ENCODE data around the gene PA2G4.
"Not testable (repeated sequence)": the region's sequence is repeated elsewhere in the genome, so short reads cannot be mapped to it uniquely, and the experiment has no call there.

PA2G4 gene

DNA sequence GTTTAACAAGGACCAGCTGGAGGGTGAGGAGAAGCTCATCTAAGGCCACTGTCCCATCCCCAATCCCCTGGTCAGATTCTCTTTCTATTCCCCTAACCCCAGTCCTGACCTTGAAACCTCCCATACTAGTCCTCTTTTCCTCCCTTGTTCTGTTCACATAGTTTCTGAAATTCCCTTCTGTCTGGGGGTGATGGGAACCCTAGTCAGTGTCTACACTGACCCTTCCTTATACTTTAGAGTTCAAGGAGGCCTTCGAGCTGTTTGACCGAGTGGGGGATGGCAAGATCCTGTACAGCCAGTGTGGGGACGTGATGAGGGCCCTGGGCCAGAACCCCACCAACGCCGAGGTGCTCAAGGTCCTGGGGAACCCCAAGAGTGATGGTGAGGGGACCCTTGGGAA lies 50.5 kb downstream of the PA2G4 start:
- H3K36me3 Mint-ChIP-seq (ENCODE audit: low read depth), result peaks cover 20% of the 10 kb centered on the region
- DNase-seq, result no peak
- no peaks in the 10 kb centered on the region for H3K9me3 Mint-ChIP-seq
- peak overlapping the region; percentile 58 for H3K4me3 Mint-ChIP-seq
- peaks cover 59% of the 10 kb centered on the region for H3K4me1 Mint-ChIP-seq
- no peak for TF ChIP-seq CTCF (IDR thresholded peaks at IDR 0.05)
- peak overlapping the region; percentile 30 for H3K27ac Mint-ChIP-seq
- peaks cover 3% of the 10 kb centered on the region for H3K27me3 Mint-ChIP-seq (ENCODE audit: low read depth, poor library complexity)

GRCh38 chr12:56155256-56155845 lies 51.0 kb downstream of the PA2G4 start:
- Mint-ChIP-seq H3K4me3 (peak overlapping the region; percentile 58), H3K36me3 (ENCODE audit: low read depth) (peaks cover 26% of the 10 kb centered on the region), H3K9me3 (no peaks in the 10 kb centered on the region), H3K27me3 (ENCODE audit: low read depth, poor library complexity) (peaks cover 3% of the 10 kb centered on the region), H3K4me1 (peaks cover 64% of the 10 kb centered on the region), H3K27ac (peak overlapping the region; percentile 74)
- TF ChIP-seq CTCF (IDR thresholded peaks at IDR 0.05), result no peak
- no peak for DNase-seq

GRCh38 chr12:56156464-56157200 lies 52.3 kb downstream of the PA2G4 start:
- peaks cover 37% of the 10 kb centered on the region for H3K36me3 Mint-ChIP-seq (ENCODE audit: low read depth)
- H3K27me3 Mint-ChIP-seq (ENCODE audit: low read depth, poor library complexity); H3K9me3 Mint-ChIP-seq; DNase-seq: not testable (repeated sequence)
- peak overlapping the region; percentile 92 for H3K4me3 Mint-ChIP-seq
- peak overlapping the region; percentile 98 for H3K27ac Mint-ChIP-seq
- H3K4me1 Mint-ChIP-seq, result peaks cover 72% of the 10 kb centered on the region

GRCh38 chr12:56157201-56158028 lies 53.1 kb downstream of the PA2G4 start:
- no peaks in the 10 kb centered on the region for H3K9me3 Mint-ChIP-seq
- peak; percentile 73 for DNase-seq
- H3K27ac Mint-ChIP-seq, result peak overlapping the region; percentile 98
- H3K36me3 Mint-ChIP-seq (ENCODE audit: low read depth), result peaks cover 44% of the 10 kb centered on the region
- H3K4me1 Mint-ChIP-seq, result peaks cover 75% of the 10 kb centered on the region
- TF ChIP-seq CTCF (IDR thresholded peaks at IDR 0.05), result peak; percentile 54
- H3K4me3 Mint-ChIP-seq, result peak overlapping the region; percentile 92
- peaks cover 3% of the 10 kb centered on the region for H3K27me3 Mint-ChIP-seq (ENCODE audit: low read depth, poor library complexity)

DNA sequence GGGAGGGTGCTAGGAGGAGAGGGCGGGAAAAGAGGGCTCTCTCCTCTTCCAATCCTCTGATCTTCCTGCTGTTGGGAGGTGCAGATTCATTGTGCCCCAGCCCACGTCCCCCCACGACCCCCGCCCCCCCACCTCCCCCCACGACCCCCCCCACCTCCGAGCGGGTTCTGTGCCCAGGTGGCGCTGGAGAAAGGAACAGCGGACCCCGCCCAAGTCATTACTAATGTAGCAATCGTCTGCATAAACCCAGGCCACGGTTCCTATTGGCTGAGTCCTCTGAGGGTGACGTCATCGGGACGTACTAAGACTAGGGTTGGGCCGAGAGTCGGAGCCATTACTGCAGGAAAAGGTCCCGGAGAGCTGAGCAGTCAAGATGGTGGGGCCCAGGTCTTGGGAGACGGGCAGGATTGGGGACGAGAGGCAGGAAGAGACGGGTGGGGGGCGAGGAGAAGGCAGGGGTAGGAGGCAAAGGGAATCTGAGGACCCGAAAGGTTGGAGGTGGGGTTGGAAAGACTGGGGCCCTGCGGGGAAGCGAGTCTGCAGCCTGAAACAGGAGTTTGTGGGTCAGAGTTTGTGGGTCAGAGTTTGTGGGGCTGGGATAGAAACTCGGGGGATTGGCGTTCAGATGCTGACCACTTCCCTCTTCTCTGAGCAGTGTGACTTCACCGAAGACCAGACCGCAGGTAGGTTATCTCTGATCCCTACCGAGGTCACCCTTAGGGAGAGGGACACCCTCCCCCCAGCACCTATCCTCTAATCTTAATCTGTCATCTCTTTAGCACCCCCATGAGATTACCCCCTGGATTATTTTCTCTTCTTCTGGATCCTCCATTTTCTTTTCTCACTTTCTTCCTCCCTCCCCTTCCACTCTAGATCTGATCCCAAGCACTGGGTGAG lies 53.9 kb downstream of the PA2G4 start, which contains the start of gene MYL6:
MYL6 (plus strand) TSS at position 331 of the 897 bp plus-strand sequence; CDS start at position 374, 43 bp downstream.
- Mint-ChIP-seq H3K27me3 (ENCODE audit: low read depth, poor library complexity) (peaks cover 3% of the 10 kb centered on the region), H3K27ac (peak within 1 kb of the TSS; percentile 98), H3K36me3 (ENCODE audit: low read depth) (peaks cover 51% of the 10 kb centered on the region), H3K4me3 (peak within 1 kb of the TSS; percentile 92), H3K9me3 (no peaks in the 10 kb centered on the region), H3K4me1 (peaks cover 75% of the 10 kb centered on the region)
- TF ChIP-seq CTCF (IDR thresholded peaks at IDR 0.05), result no peak
- peak; percentile 87 for DNase-seq
